ENCODE measurements around the gene METTL25B. TPM values are rescaled to one million over a fixed set of nuclear protein-coding genes. Genes with fewer than 3 reads are reported as not detected.

Gene METTL25B
- total and polyA plus RNA-seq, 10 donors: 23.2 to 43.8 (median 33.9) TPM

DNA sequence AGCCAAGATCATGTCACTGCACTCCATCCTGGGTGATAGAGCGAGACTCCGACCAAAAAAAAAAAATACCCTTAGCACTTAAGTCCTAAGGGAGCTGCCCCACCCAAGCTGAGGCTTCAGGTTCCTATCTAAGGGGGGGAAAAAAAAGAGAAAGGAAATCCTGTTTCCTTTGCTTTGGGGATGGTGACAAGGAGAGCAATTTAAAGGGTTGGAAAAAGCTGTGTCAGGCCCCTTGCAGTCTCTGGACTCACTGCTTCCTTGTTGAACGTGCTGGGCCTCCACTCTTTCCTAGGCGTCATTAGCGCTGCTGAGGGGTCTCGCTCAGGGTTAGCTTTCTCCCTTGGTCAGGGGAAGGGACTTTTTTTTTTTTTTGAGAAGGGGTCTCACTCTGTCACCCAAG is 57.2 kb downstream of the METTL25B start:
- Histone ChIP-seq H3K27ac (no peak overlapping the region), H3K9me3 (no peaks in the 10 kb centered on the region), H3K4me3 (no peak overlapping the region), H3K4me1 (peaks cover 0 to 49% (median 11%) of the 10 kb centered on the region in 6 donors), H3K36me3 (peaks cover 4 to 100% (median 52%) of the 10 kb centered on the region in 6 donors), H3K27me3 (replicated peaks in 1 of 7) (no peaks in the 10 kb centered on the region)
- intact Hi-C loops (cut with DNase I; ENCODE audit: low total_unique reads): no loop called here
- no peak for DNase-seq
- TF ChIP-seq POLR2A (IDR thresholded peaks at IDR 0.05) (no peak), CTCF (IDR thresholded peaks at IDR 0.05 in 8 of 11, conservative IDR thresholded peaks at IDR 0.05 in 3 of 11) (no peak), POLR2AphosphoS5 (IDR thresholded peaks at IDR 0.05) (no peak)
- WGBS, 5 donors: 66 to 79% (median 73%) methylated on average over 6 of the region's 6 CpGs

Other genes starting within 250 kb of the METTL25B start
- gene MEF2D, start 227.7 kb upstream of the METTL25B start, total RNA-seq: 100 to 1,000 TPM in 1 of 7 donors, 10 to 100 TPM in 6; 56.0 to 103 (median 71.4) TPM
- gene MEF2D, start 227.7 kb upstream of the METTL25B start, polyA plus RNA-seq: 10 to 100 TPM in 1 of 3 donors, 1 to 10 TPM in 2; 7.4 to 22.5 (median 7.6) TPM
- gene IQGAP3, start 155.9 kb upstream of the METTL25B start, total RNA-seq: 1 to 10 TPM in 3 of 7 donors, under 1 TPM in 4; 0.43 to 2.2 (median 0.86) TPM
- under 1 TPM; 0.24 to 0.47 (median 0.35) TPM for gene IQGAP3, start 155.9 kb upstream of the METTL25B start, polyA plus RNA-seq
- 1 to 10 TPM; 2.3 to 6.4 (median 4.3) TPM for gene TTC24, start 148.7 kb upstream of the METTL25B start, total RNA-seq
- gene TTC24, start 148.7 kb upstream of the METTL25B start, polyA plus RNA-seq: 1 to 10 TPM; 2.7 to 5.0 (median 2.8) TPM
- 10 to 100 TPM; 34.7 to 50.5 (median 48.3) TPM for gene NAXE, start 136.7 kb upstream of the METTL25B start, total RNA-seq
- gene NAXE, start 136.7 kb upstream of the METTL25B start, polyA plus RNA-seq: 10 to 100 TPM; 48.1 to 74.7 (median 54.8) TPM
- gene GPATCH4, start 127.0 kb upstream of the METTL25B start, total RNA-seq: 10 to 100 TPM; 14.9 to 49.6 (median 26.2) TPM
- 10 to 100 TPM; 12.3 to 25.4 (median 13.8) TPM for gene GPATCH4, start 127.0 kb upstream of the METTL25B start, polyA plus RNA-seq
- gene HAPLN2, start 109.1 kb upstream of the METTL25B start, total RNA-seq: 1 to 10 TPM in 1 of 7 donors, under 1 TPM in 2, not detected in 4; 0.20 to 1.1 (median 0.46) TPM
- gene HAPLN2, start 109.1 kb upstream of the METTL25B start, polyA plus RNA-seq: under 1 TPM; 0.22 to 0.80 (median 0.27) TPM
- not detected for gene BCAN, start 86.4 kb upstream of the METTL25B start, total RNA-seq
- under 1 TPM in 2 of 3 donors, not detected in 1; 0.10 to 0.11 TPM for gene BCAN, start 86.4 kb upstream of the METTL25B start, polyA plus RNA-seq
- 100 to 1,000 TPM in 2 of 7 donors, 10 to 100 TPM in 5; 36.0 to 146 (median 58.3) TPM for gene NES, start 51.1 kb upstream of the METTL25B start, total RNA-seq
- 10 to 100 TPM in 1 of 3 donors, 1 to 10 TPM in 2; 4.3 to 39.5 (median 6.7) TPM for gene NES, start 51.1 kb upstream of the METTL25B start, polyA plus RNA-seq
- gene CRABP2, start 22.9 kb upstream of the METTL25B start, total RNA-seq: 10 to 100 TPM in 1 of 7 donors, 1 to 10 TPM in 6; 1.2 to 13.1 (median 3.8) TPM
- 1 to 10 TPM; 1.2 to 5.3 (median 1.8) TPM for gene CRABP2, start 22.9 kb upstream of the METTL25B start, polyA plus RNA-seq
- gene ISG20L2, start 297 bp downstream of the METTL25B start, total RNA-seq: 10 to 100 TPM; 24.0 to 46.7 (median 33.8) TPM
- 10 to 100 TPM in 1 of 3 donors, 1 to 10 TPM in 2; 6.6 to 14.4 (median 9.8) TPM for gene ISG20L2, start 297 bp downstream of the METTL25B start, polyA plus RNA-seq
- 10 to 100 TPM; 15.2 to 45.3 (median 37.3) TPM for gene MRPL24, start 12.6 kb downstream of the METTL25B start, total RNA-seq
- 10 to 100 TPM; 64.8 to 83.5 (median 82.8) TPM for gene MRPL24, start 12.6 kb downstream of the METTL25B start, polyA plus RNA-seq
- 100 to 1,000 TPM in 4 of 7 donors, 10 to 100 TPM in 3; 80.9 to 143 (median 110) TPM for gene HDGF, start 23.2 kb downstream of the METTL25B start, total RNA-seq
- 100 to 1,000 TPM in 1 of 3 donors, 10 to 100 TPM in 2; 48.8 to 100 (median 66.0) TPM for gene HDGF, start 23.2 kb downstream of the METTL25B start, polyA plus RNA-seq
- 10 to 100 TPM; 45.4 to 64.6 (median 57.9) TPM for gene PRCC, start 39.1 kb downstream of the METTL25B start, total RNA-seq
- 10 to 100 TPM; 39.1 to 55.9 (median 52.5) TPM for gene PRCC, start 39.1 kb downstream of the METTL25B start, polyA plus RNA-seq
- 10 to 100 TPM; 10.4 to 22.1 (median 15.1) TPM for gene SH2D2A, start 88.4 kb downstream of the METTL25B start, total RNA-seq
- 1 to 10 TPM; 3.6 to 5.6 (median 5.2) TPM for gene SH2D2A, start 88.4 kb downstream of the METTL25B start, polyA plus RNA-seq
- gene INSRR, start 130.6 kb downstream of the METTL25B start, total RNA-seq: under 1 TPM in 3 of 7 donors, not detected in 4; 0.09 TPM
- under 1 TPM in 1 of 3 donors, not detected in 2; under 0.01 TPM for gene INSRR, start 130.6 kb downstream of the METTL25B start, polyA plus RNA-seq
- gene NTRK1, start 132.4 kb downstream of the METTL25B start, total RNA-seq: 1 to 10 TPM in 1 of 7 donors, under 1 TPM in 3, not detected in 3; 0.18 to 1.4 (median 0.48) TPM
- gene NTRK1, start 132.4 kb downstream of the METTL25B start, polyA plus RNA-seq: under 1 TPM in 2 of 3 donors, not detected in 1; 0.09 to 0.22 TPM
- 10 to 100 TPM; 16.1 to 28.3 (median 24.2) TPM for gene PEAR1, start 165.2 kb downstream of the METTL25B start, total RNA-seq
- 1 to 10 TPM; 1.4 to 6.2 (median 2.6) TPM for gene PEAR1, start 165.2 kb downstream of the METTL25B start, polyA plus RNA-seq
- gene LRRC71, start 192.2 kb downstream of the METTL25B start, total RNA-seq: under 1 TPM in 3 of 7 donors, not detected in 4; 0.13 to 0.47 (median 0.23) TPM
- gene LRRC71, start 192.2 kb downstream of the METTL25B start, polyA plus RNA-seq: under 1 TPM; 0.03 to 0.51 (median 0.43) TPM